AG08395 (cell line): ENCODE results near the gene SLC22A31.
"Not testable (repeated sequence)": the region's sequence is repeated elsewhere in the genome, so short reads cannot be mapped to it uniquely, and the experiment has no call there.

Source experiments
- DNase-seq: peaks from one replicate; pipeline ENCODE4 v3.0.0; 2012; ENCODE audit warnings: mixed read lengths, low spot score

SLC22A31 gene

GRCh38 chr16:89178453-89179147 lies 21.7 kb downstream of the SLC22A31 start:
- DNase-seq, result no peak

- DNase-seq, result no peak
Observed at GRCh38 chr16:89177501-89177900, 22.8 kb downstream of the SLC22A31 start.

GRCh38 chr16:89176717-89177116 lies 23.6 kb downstream of the SLC22A31 start:
- no peak for DNase-seq

GRCh38 chr16:89176147-89176690 lies 24.1 kb downstream of the SLC22A31 start:
- DNase-seq, result no peak

GRCh38 chr16:89175280-89176146 lies 24.8 kb downstream of the SLC22A31 start:
- DNase-seq, result no peak

GRCh38 chr16:89174877-89175276 lies 25.5 kb downstream of the SLC22A31 start:
- DNase-seq, result no peak

GRCh38 chr16:89174055-89174827 lies 26.1 kb downstream of the SLC22A31 start:
- no peak for DNase-seq

GRCh38 chr16:89173174-89173921 lies 27.0 kb downstream of the SLC22A31 start:
- no peak for DNase-seq

- DNase-seq, result no peak
Observed at GRCh38 chr16:89172528-89173173, 27.7 kb downstream of the SLC22A31 start.

- DNase-seq, result no peak
Observed at GRCh38 chr16:89172171-89172527, 28.2 kb downstream of the SLC22A31 start.

- peak; percentile 96 for DNase-seq
Observed at GRCh38 chr16:89171216-89172170, 28.8 kb downstream of the SLC22A31 start, which contains the start of gene CDH15. CDH15 (plus strand) TSS chr16:89171748; CDS start chr16:89171832, 84 bp downstream.

GRCh38 chr16:89170346-89171215 lies 29.8 kb downstream of the SLC22A31 start:
- DNase-seq, result no peak

- DNase-seq, result no peak
Observed at GRCh38 chr16:89169778-89170177, 30.6 kb downstream of the SLC22A31 start.

GRCh38 chr16:89168381-89169189 lies 31.8 kb downstream of the SLC22A31 start:
- DNase-seq, result no peak

- peak; percentile 88 for DNase-seq
Observed at GRCh38 chr16:89167425-89167941, 32.9 kb downstream of the SLC22A31 start.

GRCh38 chr16:89166696-89167424 lies 33.5 kb downstream of the SLC22A31 start:
- no peak for DNase-seq

GRCh38 chr16:89165681-89165979 lies 34.7 kb downstream of the SLC22A31 start:
- not testable (repeated sequence) for DNase-seq
